HepG2 (cell line): ENCODE data around the gene DIPK1B. TPM values are rescaled to one million over a fixed set of nuclear protein-coding genes. Genes with fewer than 3 reads are reported as not detected.

Experiments
- AHR ChIP-seq: IDR thresholded peaks from 2 replicates; pipeline ENCODE4 v1.6.1; 2018; ENCODE audit warnings: missing genetic modification reagents, missing compliant biosample characterization
- ARHGAP35 ChIP-seq: sonication (generic); formaldehyde crosslinking; IDR thresholded peaks from 2 replicates; pipeline ENCODE4 v1.9.0; 2022; ENCODE audit warnings: mild to moderate bottlenecking, inconsistent platforms, moderate library complexity, missing genetic modification reagents, borderline replicate concordance
- ATF7-NPFF ChIP-seq: sonication (generic); formaldehyde crosslinking; IDR thresholded peaks from 2 replicates; pipeline ENCODE4 v1.8.1; 2023; ENCODE audit warnings: mild to moderate bottlenecking, low read depth, missing genetic modification reagents, moderate library complexity
- CSRNP1 ChIP-seq: sonication (generic); formaldehyde crosslinking; IDR thresholded peaks from 2 replicates; pipeline ENCODE4 v1.8.1; 2023; ENCODE audit warnings: mild to moderate bottlenecking, missing genetic modification reagents
- E2F2 ChIP-seq: sonication (generic); formaldehyde crosslinking; IDR thresholded peaks from 2 replicates; pipeline ENCODE4 v1.4.0; 2020; ENCODE audit warnings: missing genetic modification reagents, borderline replicate concordance
- EP300 ChIP-seq, 3 experiments: sonication (generic) in 1 of 3; formaldehyde crosslinking in 1 of 3; IDR thresholded peaks; 2 replicates each; pipeline versions ENCODE4 v1.5.1 to v1.6.1; 2011 to 2020; ENCODE audit warnings: low read depth in 2 of 3, low read length in 2 of 3, borderline replicate concordance in 1 of 3, improper control_type of control experiment in 1 of 3, mild to moderate bottlenecking in 1 of 3, missing genetic modification reagents in 1 of 3, moderate library complexity in 1 of 3
- FOXK2 ChIP-seq: fragments of 450-650 bp; IDR thresholded peaks from 2 replicates; pipeline ENCODE4 v1.6.1; 2016
- HCFC1 ChIP-seq: fragments of 150-350 bp; IDR thresholded peaks from 2 replicates; pipeline ENCODE4 v1.6.1; 2014; ENCODE audit warnings: low read depth, low read length
- KDM4B ChIP-seq: sonication (generic); formaldehyde crosslinking; IDR thresholded peaks from 2 replicates; pipeline ENCODE4 v1.4.0; 2020; ENCODE audit warnings: missing genetic modification reagents
- KLF15 ChIP-seq: sonication (generic); formaldehyde crosslinking; IDR thresholded peaks from 2 replicates; pipeline ENCODE4 v1.8.1; 2023; ENCODE audit warnings: borderline replicate concordance, mild to moderate bottlenecking, inconsistent platforms, missing genetic modification reagents, mixed read lengths
- MYC ChIP-seq: sonication (generic); formaldehyde crosslinking; IDR thresholded peaks from 2 replicates; pipeline ENCODE4 v1.9.0; 2021; ENCODE audit warnings: missing genetic modification reagents, borderline replicate concordance
- NR3C1 ChIP-seq: sonication (generic); formaldehyde crosslinking; IDR thresholded peaks from 2 replicates; pipeline ENCODE4 v1.4.0; 2020; ENCODE audit warnings: missing genetic modification reagents
- PTBP1 ChIP-seq: fragments of 200-400 bp; formaldehyde crosslinking; IDR thresholded peaks from 2 replicates; pipeline ENCODE4 v1.6.1; 2018; ENCODE audit warnings: low read length, low read depth; ENCODE audit not compliant: poor library complexity, severe bottlenecking
- RXRA ChIP-seq: sonication (generic); formaldehyde crosslinking; IDR thresholded peaks from 2 replicates; pipeline ENCODE4 v1.5.1; 2020; ENCODE audit warnings: missing genetic modification reagents
- SCMH1 ChIP-seq: sonication (generic); formaldehyde crosslinking; IDR thresholded peaks from 2 replicates; pipeline ENCODE4 v1.9.0; 2021; ENCODE audit warnings: missing genetic modification reagents, mild to moderate bottlenecking, borderline replicate concordance
- SIN3B ChIP-seq: fragments of 150-350 bp; IDR thresholded peaks from 2 replicates; pipeline ENCODE4 v1.6.1; 2014; ENCODE audit warnings: low read length
- SP1 ChIP-seq, 2 experiments: fragments of 450-650 bp in 1 of 2; sonication (generic) in 1 of 2; formaldehyde crosslinking in 1 of 2; IDR thresholded peaks; 2 replicates each; pipeline versions ENCODE4 v1.4.0 to v1.6.1; 2016 to 2020; ENCODE audit warnings: missing genetic modification reagents in 1 of 2
- ZNF136 ChIP-seq: sonication (generic); formaldehyde crosslinking; IDR thresholded peaks from 2 replicates; pipeline ENCODE4 v1.8.1; 2022; ENCODE audit warnings: low read depth, mild to moderate bottlenecking, moderate library complexity, missing genetic modification reagents
- ZNF335 ChIP-seq: sonication (generic); formaldehyde crosslinking; IDR thresholded peaks from 2 replicates; pipeline ENCODE4 v1.4.0; 2020; ENCODE audit warnings: missing genetic modification reagents
- ZNF644 ChIP-seq: IDR thresholded peaks from 2 replicates; pipeline ENCODE4 v1.6.1; 2016; ENCODE audit warnings: low read depth
- ZNF790 ChIP-seq: sonication (generic); formaldehyde crosslinking; IDR thresholded peaks from 2 replicates; pipeline ENCODE4 v1.8.0; 2022; ENCODE audit warnings: missing genetic modification reagents, mild to moderate bottlenecking, borderline replicate concordance
- ZSCAN30 ChIP-seq: sonication (generic); formaldehyde crosslinking; IDR thresholded peaks from 2 replicates; pipeline ENCODE4 v1.5.0; 2020; ENCODE audit warnings: mild to moderate bottlenecking, missing genetic modification reagents
- polyA plus RNA-seq, 8 experiments: library from polyadenylated mRNA; depleted of rRNA in 3 of 8; stranded (reverse) in 7 of 8; unstranded in 1 of 8; fragments of >200 nt; fragmentation: Illumina TruSeq in 4 of 8; extraction: Trizol in 4 of 8; gene quantifications; 2 replicates each; pipeline versions ENCODE4 v1.2.1 to v1.2.3, GENCODE V29; 2011 to 2016; ENCODE audit warnings: low read depth in 4 of 8, missing spikeins in 1 of 8, mixed read lengths in 1 of 8; ENCODE audit not compliant: insufficient read depth in 1 of 8
- total RNA-seq, 5 experiments: library from RNA; depleted of rRNA; stranded (reverse); fragments of >200 nt; fragmentation: Illumina TruSeq; extraction: Trizol; gene quantifications; 2 replicates each; pipeline ENCODE4 v1.2.3, GENCODE V29; 2016; ENCODE audit warnings: low read depth in 1 of 5
- TF ChIP-seq, protein P1 (sequence below): sonication (generic); formaldehyde crosslinking; conservative IDR thresholded peaks from 2 replicates; pipeline ENCODE4 v1.8.0; 2022; ENCODE audit warnings: mild to moderate bottlenecking, moderate library complexity, missing genetic modification reagents
- TF ChIP-seq, protein P2 (sequence below): sonication (generic); formaldehyde crosslinking; IDR thresholded peaks from 2 replicates; pipeline ENCODE4 v1.9.0; 2021; ENCODE audit warnings: missing genetic modification reagents, mild to moderate bottlenecking, borderline replicate concordance

Gene DIPK1B
- total and polyA plus RNA-seq, 2 of the 13 experiments (the other 11 are each of a cell fraction or from before 2014, with no cell fraction given) = 0.18 to 3.9 TPM

DNA sequence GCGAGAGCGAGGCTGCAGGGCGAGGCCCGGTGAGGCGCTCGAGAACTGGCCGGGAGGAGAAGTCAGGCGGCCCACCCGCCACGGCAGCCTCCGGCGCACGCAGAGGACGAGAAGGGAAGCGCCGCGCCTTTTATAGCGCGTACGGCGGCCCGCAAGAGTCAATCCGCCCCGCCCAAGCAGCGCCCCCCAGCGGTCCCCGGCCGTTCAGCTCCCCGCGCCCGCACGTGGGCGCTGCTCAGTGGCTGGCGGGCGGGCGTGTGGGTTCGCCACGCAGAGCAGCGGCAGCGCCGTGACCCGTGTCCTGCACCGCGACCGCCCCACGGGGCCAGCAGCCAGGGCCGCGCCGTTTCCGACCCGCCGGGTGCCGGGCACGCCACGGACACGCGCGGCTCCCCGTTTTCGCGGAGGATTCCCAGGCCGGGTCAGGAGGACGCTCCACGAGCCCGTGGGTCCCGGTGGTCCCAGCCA lies 15.7 kb downstream of the DIPK1B start (continued):
- TF ChIP-seq E2F2 (CRISPR knock-in tag) = peak; percentile 93
- peak; percentile 61; the same call in 1 of the 2 replicates for TF ChIP-seq ZNF335 (CRISPR knock-in tag)
- TF ChIP-seq, protein P1, sequence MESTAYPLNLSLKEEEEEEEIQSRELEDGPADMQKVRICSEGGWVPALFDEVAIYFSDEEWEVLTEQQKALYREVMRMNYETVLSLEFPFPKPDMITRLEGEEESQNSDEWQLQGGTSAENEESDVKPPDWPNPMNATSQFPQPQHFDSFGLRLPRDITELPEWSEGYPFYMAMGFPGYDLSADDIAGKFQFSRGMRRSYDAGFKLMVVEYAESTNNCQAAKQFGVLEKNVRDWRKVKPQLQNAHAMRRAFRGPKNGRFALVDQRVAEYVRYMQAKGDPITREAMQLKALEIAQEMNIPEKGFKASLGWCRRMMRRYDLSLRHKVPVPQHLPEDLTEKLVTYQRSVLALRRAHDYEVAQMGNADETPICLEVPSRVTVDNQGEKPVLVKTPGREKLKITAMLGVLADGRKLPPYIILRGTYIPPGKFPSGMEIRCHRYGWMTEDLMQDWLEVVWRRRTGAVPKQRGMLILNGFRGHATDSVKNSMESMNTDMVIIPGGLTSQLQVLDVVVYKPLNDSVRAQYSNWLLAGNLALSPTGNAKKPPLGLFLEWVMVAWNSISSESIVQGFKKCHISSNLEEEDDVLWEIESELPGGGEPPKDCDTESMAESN (CRISPR knock-in tag) = peak; percentile 83; the same call in 1 of the 2 replicates
- TF ChIP-seq, protein P2, sequence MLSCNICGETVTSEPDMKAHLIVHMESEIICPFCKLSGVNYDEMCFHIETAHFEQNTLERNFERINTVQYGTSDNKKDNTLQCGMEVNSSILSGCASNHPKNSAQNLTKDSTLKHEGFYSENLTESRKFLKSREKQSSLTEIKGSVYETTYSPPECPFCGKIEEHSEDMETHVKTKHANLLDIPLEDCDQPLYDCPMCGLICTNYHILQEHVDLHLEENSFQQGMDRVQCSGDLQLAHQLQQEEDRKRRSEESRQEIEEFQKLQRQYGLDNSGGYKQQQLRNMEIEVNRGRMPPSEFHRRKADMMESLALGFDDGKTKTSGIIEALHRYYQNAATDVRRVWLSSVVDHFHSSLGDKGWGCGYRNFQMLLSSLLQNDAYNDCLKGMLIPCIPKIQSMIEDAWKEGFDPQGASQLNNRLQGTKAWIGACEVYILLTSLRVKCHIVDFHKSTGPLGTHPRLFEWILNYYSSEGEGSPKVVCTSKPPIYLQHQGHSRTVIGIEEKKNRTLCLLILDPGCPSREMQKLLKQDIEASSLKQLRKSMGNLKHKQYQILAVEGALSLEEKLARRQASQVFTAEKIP (CRISPR knock-in tag) = no peak
- TF ChIP-seq ZNF644 (CRISPR knock-in tag) = no peak
- peak; percentile 83 for TF ChIP-seq KDM4B (CRISPR knock-in tag)
- peak; percentile 55; the same call in 1 of the 2 replicates for TF ChIP-seq ARHGAP35 (CRISPR knock-in tag)
- TF ChIP-seq RXRA (CRISPR knock-in tag) = peak; percentile 57; the same call in 1 of the 2 replicates
- peak; percentile 92 for TF ChIP-seq ATF7-NPFF (CRISPR knock-in tag)
- no peak for TF ChIP-seq NR3C1 (CRISPR knock-in tag)
- TF ChIP-seq SIN3B = peak; percentile 59
- peak; percentile 83; the same call in 1 of the 2 replicates for TF ChIP-seq KLF15 (CRISPR knock-in tag)
- peak; percentile 91; the same call in 1 of the 2 replicates for TF ChIP-seq ZNF790 (CRISPR knock-in tag)
- TF ChIP-seq FOXK2 = no peak
- TF ChIP-seq ZNF136 (CRISPR knock-in tag) = no peak
- 0 out of 4 replicates have a peak, but pooled peaks of 1 of the 2 experiments have one; percentile 24 for TF ChIP-seq EP300 (IDR thresholded peaks at IDR 0.05; ENCODE audit: low read depth in 2 of 2, low read length in 2 of 2)
- no peak for TF ChIP-seq EP300 (CRISPR knock-in tag; IDR thresholded peaks at IDR 0.05; ENCODE audit: borderline replicate concordance)
- peak; percentile 82 for TF ChIP-seq CSRNP1 (CRISPR knock-in tag)
- TF ChIP-seq SCMH1 (CRISPR knock-in tag) = no peak
- TF ChIP-seq ZSCAN30 (CRISPR knock-in tag) = no peak; the same call in 1 of the 2 replicates
- no peak for TF ChIP-seq SP1 (IDR thresholded peaks at IDR 0.05)
- TF ChIP-seq SP1 (CRISPR knock-in tag; IDR thresholded peaks at IDR 0.05) = peak; percentile 89
- TF ChIP-seq AHR = peak; percentile 72; the same call in 1 of the 2 replicates
- no peak for TF ChIP-seq PTBP1
- peak; percentile 99 for TF ChIP-seq MYC
- peak; percentile 55; the same call in 1 of the 2 replicates for TF ChIP-seq HCFC1
